Measurements from ENCODE around the gene TRNT1. TPM values are rescaled to one million over a fixed set of nuclear protein-coding genes. Genes with fewer than 3 reads are reported as not detected.

The TRNT1 gene
- total RNA-seq, 1 donor from 2014 or later, result 16.4 TPM

- no peak overlapping the region for H3K27ac ChIP-seq
- intact Hi-C loops (cut with DNase I), result no loop called here
- no peaks in the 10 kb centered on the region for H3K4me1 ChIP-seq
- H3K36me3 ChIP-seq, result peaks cover 46 to 64% of the 10 kb centered on the region in 2 donors
- DNase-seq (ENCODE audit: low spot score in 2 of 2), result no peak
- no peaks in the 10 kb centered on the region for H3K27me3 ChIP-seq
- TF ChIP-seq, protein P1, sequence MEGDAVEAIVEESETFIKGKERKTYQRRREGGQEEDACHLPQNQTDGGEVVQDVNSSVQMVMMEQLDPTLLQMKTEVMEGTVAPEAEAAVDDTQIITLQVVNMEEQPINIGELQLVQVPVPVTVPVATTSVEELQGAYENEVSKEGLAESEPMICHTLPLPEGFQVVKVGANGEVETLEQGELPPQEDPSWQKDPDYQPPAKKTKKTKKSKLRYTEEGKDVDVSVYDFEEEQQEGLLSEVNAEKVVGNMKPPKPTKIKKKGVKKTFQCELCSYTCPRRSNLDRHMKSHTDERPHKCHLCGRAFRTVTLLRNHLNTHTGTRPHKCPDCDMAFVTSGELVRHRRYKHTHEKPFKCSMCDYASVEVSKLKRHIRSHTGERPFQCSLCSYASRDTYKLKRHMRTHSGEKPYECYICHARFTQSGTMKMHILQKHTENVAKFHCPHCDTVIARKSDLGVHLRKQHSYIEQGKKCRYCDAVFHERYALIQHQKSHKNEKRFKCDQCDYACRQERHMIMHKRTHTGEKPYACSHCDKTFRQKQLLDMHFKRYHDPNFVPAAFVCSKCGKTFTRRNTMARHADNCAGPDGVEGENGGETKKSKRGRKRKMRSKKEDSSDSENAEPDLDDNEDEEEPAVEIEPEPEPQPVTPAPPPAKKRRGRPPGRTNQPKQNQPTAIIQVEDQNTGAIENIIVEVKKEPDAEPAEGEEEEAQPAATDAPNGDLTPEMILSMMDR (IDR thresholded peaks at IDR 0.05), result no peak
- H3K4me3 ChIP-seq, result no peak overlapping the region
- no peaks in the 10 kb centered on the region for H3K9me3 ChIP-seq
These were observed 19.1 kb downstream of the TRNT1 start for GRCh38 chr3:3145831-3146230.

GRCh38 chr3:3149560-3149959 is 22.8 kb downstream of the TRNT1 start:
- Histone ChIP-seq H3K9me3 (no peaks in the 10 kb centered on the region), H3K4me3 (no peak overlapping the region), H3K27me3 (no peaks in the 10 kb centered on the region), H3K27ac (no peak overlapping the region), H3K36me3 (peaks cover 59 to 80% of the 10 kb centered on the region in 2 donors), H3K4me1 (no peaks in the 10 kb centered on the region)
- TF ChIP-seq, protein P1 (IDR thresholded peaks at IDR 0.05), result no peak
- no peak for DNase-seq (ENCODE audit: low spot score in 2 of 2)
- intact Hi-C loops (cut with DNase I), result no loop called here

- Histone ChIP-seq H3K9me3 (no peaks in the 10 kb centered on the region), H3K4me3 (no peak overlapping the region), H3K27ac (no peak overlapping the region), H3K27me3 (no peaks in the 10 kb centered on the region), H3K36me3 (peaks cover 67 to 90% of the 10 kb centered on the region in 2 donors), H3K4me1 (no peaks in the 10 kb centered on the region)
- TF ChIP-seq, protein P1 (IDR thresholded peaks at IDR 0.05), result no peak
- no peak for DNase-seq (ENCODE audit: low spot score in 2 of 2)
- intact Hi-C loops (cut with DNase I), result no loop called here
These were observed 24.8 kb downstream of the TRNT1 start for GRCh38 chr3:3151513-3151912.

- Histone ChIP-seq H3K27ac (no peak overlapping the region), H3K4me1 (no peaks in the 10 kb centered on the region), H3K4me3 (no peak overlapping the region), H3K36me3 (peaks cover 64 to 68% of the 10 kb centered on the region in 2 donors), H3K9me3 (no peaks in the 10 kb centered on the region), H3K27me3 (no peaks in the 10 kb centered on the region)
- no peak for DNase-seq (ENCODE audit: low spot score in 2 of 2)
- TF ChIP-seq, protein P1 (IDR thresholded peaks at IDR 0.05), result no peak
- intact Hi-C loops (cut with DNase I), result no loop called here
These were observed 28.3 kb downstream of the TRNT1 start for GRCh38 chr3:3154879-3155610.

GRCh38 chr3:3157484-3157883 is 30.7 kb downstream of the TRNT1 start:
- peaks cover 0 to 4% of the 10 kb centered on the region in 2 donors for H3K4me1 ChIP-seq
- H3K9me3 ChIP-seq, result no peaks in the 10 kb centered on the region
- peaks cover 47 to 56% of the 10 kb centered on the region in 2 donors for H3K36me3 ChIP-seq
- TF ChIP-seq, protein P1 (IDR thresholded peaks at IDR 0.05), result no peak
- no peaks in the 10 kb centered on the region for H3K27me3 ChIP-seq
- H3K27ac ChIP-seq, result no peak overlapping the region
- no peak overlapping the region for H3K4me3 ChIP-seq
- no peak for DNase-seq (ENCODE audit: low spot score in 2 of 2)
- intact Hi-C loops (cut with DNase I), result no loop called here
